ENCODE measurements around the gene CACNB4.

The CACNB4 gene

DNA sequence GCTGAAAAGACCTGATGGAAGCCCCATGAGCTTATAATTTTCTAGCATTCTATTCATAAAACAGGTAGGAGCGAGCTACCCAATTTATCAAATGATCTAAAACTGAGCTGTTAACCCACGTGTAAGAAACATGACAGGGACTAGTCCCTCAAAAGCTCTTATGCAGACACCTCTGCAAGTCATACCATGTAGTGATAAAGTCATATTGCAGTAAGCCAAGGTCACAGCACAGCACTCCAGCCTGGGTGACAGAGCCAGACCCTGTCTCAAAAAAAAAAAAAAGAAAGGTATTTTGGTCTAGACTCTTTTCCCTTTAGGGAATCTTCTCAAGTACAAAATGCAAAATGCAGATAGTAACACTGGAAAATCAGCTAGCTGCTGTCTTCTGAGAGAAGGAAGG is 211.7 kb downstream of the CACNB4 start:
- TF ChIP-seq, protein P1, sequence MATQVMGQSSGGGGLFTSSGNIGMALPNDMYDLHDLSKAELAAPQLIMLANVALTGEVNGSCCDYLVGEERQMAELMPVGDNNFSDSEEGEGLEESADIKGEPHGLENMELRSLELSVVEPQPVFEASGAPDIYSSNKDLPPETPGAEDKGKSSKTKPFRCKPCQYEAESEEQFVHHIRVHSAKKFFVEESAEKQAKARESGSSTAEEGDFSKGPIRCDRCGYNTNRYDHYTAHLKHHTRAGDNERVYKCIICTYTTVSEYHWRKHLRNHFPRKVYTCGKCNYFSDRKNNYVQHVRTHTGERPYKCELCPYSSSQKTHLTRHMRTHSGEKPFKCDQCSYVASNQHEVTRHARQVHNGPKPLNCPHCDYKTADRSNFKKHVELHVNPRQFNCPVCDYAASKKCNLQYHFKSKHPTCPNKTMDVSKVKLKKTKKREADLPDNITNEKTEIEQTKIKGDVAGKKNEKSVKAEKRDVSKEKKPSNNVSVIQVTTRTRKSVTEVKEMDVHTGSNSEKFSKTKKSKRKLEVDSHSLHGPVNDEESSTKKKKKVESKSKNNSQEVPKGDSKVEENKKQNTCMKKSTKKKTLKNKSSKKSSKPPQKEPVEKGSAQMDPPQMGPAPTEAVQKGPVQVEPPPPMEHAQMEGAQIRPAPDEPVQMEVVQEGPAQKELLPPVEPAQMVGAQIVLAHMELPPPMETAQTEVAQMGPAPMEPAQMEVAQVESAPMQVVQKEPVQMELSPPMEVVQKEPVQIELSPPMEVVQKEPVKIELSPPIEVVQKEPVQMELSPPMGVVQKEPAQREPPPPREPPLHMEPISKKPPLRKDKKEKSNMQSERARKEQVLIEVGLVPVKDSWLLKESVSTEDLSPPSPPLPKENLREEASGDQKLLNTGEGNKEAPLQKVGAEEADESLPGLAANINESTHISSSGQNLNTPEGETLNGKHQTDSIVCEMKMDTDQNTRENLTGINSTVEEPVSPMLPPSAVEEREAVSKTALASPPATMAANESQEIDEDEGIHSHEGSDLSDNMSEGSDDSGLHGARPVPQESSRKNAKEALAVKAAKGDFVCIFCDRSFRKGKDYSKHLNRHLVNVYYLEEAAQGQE (IDR thresholded peaks at IDR 0.05; ENCODE audit: insufficient replicate concordance, low read depth), result no peak
- TF ChIP-seq POLR2AphosphoS5 (IDR thresholded peaks at IDR 0.05; ENCODE audit: low read depth), result no peak
- no peak for TF ChIP-seq GABPA (IDR thresholded peaks at IDR 0.05; ENCODE audit: low read depth)
- no peak for TF ChIP-seq SPI1 (IDR thresholded peaks at IDR 0.05; ENCODE audit: borderline replicate concordance, low read depth)
- TF ChIP-seq, protein P2, sequence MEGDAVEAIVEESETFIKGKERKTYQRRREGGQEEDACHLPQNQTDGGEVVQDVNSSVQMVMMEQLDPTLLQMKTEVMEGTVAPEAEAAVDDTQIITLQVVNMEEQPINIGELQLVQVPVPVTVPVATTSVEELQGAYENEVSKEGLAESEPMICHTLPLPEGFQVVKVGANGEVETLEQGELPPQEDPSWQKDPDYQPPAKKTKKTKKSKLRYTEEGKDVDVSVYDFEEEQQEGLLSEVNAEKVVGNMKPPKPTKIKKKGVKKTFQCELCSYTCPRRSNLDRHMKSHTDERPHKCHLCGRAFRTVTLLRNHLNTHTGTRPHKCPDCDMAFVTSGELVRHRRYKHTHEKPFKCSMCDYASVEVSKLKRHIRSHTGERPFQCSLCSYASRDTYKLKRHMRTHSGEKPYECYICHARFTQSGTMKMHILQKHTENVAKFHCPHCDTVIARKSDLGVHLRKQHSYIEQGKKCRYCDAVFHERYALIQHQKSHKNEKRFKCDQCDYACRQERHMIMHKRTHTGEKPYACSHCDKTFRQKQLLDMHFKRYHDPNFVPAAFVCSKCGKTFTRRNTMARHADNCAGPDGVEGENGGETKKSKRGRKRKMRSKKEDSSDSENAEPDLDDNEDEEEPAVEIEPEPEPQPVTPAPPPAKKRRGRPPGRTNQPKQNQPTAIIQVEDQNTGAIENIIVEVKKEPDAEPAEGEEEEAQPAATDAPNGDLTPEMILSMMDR (IDR thresholded peaks at IDR 0.05; ENCODE audit: insufficient read depth, low read length), result no peak
- no peak overlapping the region for H3K4me3 ChIP-seq (replicated peaks; ENCODE audit: insufficient read depth, low read length)
- no peak for DNase-seq (ENCODE audit: low read depth in 1 of 2, low spot score in 1 of 2)
- H3K27me3 ChIP-seq (ENCODE audit: insufficient read depth, poor library complexity, severe bottlenecking), result no peaks in the 10 kb centered on the region
- no peak overlapping the region for H3K27ac ChIP-seq (replicated peaks)

DNA sequence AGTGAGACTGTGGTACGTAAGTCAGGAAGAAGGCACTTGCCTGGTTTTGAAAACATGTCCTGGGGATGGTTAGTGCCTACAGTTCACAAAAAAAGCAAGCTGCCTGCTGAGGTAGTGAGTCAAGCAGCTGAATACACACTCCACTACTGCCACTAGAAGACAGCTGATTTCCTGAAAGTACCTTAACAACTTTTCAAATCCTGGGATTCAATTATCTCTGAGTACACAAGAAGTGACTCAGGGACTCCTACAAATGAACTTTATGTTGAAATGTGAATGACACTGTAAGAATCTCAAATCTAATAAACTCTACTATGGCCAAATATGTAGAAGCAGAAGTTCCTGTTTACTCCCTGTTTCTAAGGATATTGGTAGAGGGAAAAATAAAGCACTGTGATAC is 212.6 kb downstream of the CACNB4 start:
- TF ChIP-seq, protein P2 (IDR thresholded peaks at IDR 0.05; ENCODE audit: insufficient read depth, low read length), result no peak
- TF ChIP-seq SPI1 (IDR thresholded peaks at IDR 0.05; ENCODE audit: borderline replicate concordance, low read depth), result no peak
- TF ChIP-seq, protein P1 (IDR thresholded peaks at IDR 0.05; ENCODE audit: insufficient replicate concordance, low read depth), result no peak
- TF ChIP-seq POLR2AphosphoS5 (IDR thresholded peaks at IDR 0.05; ENCODE audit: low read depth), result no peak
- no peak for TF ChIP-seq GABPA (IDR thresholded peaks at IDR 0.05; ENCODE audit: low read depth)
- no peak for DNase-seq (ENCODE audit: low read depth in 1 of 2, low spot score in 1 of 2)
- Histone ChIP-seq H3K27me3 (ENCODE audit: insufficient read depth, poor library complexity, severe bottlenecking) (no peaks in the 10 kb centered on the region), H3K4me3 (replicated peaks; ENCODE audit: insufficient read depth, low read length) (no peak overlapping the region), H3K27ac (replicated peaks) (no peak overlapping the region)

DNA sequence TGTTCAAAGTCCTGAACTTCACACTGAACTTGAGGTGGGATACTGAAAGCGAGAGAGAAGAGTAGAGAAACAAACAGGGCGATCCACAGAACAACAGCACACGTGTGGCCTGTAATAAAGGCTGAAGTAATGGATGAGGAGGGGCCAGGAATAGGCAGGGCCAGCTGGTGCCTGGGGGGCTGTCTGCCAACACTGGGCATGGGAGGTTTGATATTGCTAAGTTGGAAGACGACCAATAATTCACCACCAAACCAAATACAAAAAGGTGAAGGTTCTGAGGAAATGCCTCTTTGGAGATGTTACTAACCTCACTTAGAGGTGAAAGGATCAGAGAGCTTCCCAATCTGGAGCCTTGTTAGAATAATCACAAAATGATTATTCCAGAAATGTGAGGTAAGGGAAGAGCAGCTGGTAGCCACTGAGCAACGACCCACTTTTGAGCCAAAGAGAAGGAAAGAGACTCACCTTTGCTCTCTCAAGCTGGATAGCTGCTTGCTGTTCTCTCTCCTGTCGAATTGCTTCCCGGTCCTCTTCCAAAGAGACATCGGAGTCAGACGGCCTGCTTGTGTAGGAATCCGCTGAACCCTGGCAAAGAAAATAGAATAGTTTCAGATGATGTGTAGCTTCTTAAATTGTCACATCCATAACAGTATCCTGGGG is 215.9 kb downstream of the CACNB4 start:
- H3K27ac ChIP-seq (replicated peaks), result no peak overlapping the region
- no peak for TF ChIP-seq POLR2AphosphoS5 (IDR thresholded peaks at IDR 0.05; ENCODE audit: low read depth)
- TF ChIP-seq, protein P1 (IDR thresholded peaks at IDR 0.05; ENCODE audit: insufficient replicate concordance, low read depth), result no peak
- TF ChIP-seq, protein P2 (IDR thresholded peaks at IDR 0.05; ENCODE audit: insufficient read depth, low read length), result no peak
- no peak for TF ChIP-seq SPI1 (IDR thresholded peaks at IDR 0.05; ENCODE audit: borderline replicate concordance, low read depth)
- TF ChIP-seq GABPA (IDR thresholded peaks at IDR 0.05; ENCODE audit: low read depth), result no peak
- H3K4me3 ChIP-seq (replicated peaks; ENCODE audit: insufficient read depth, low read length), result no peak overlapping the region
- no peak for DNase-seq (ENCODE audit: low read depth in 1 of 2, low spot score in 1 of 2)
- no peaks in the 10 kb centered on the region for H3K27me3 ChIP-seq (ENCODE audit: insufficient read depth, poor library complexity, severe bottlenecking)
